Progenitor cell of endocrine pancreas (in vitro differentiated cells): ENCODE data around the gene TMCO6. TPM values are rescaled to one million over a fixed set of nuclear protein-coding genes. Genes with fewer than 3 reads are reported as not detected.
"Not testable (repeated sequence)": the region's sequence is repeated elsewhere in the genome, so short reads cannot be mapped to it uniquely, and the experiment has no call there.

Source experiments
- DNase-seq: peaks from one replicate; pipeline ENCODE4 v3.0.0; 2021; ENCODE audit warnings: low spot score; ENCODE audit not compliant: unreplicated experiment
- H3K27ac Mint-ChIP-seq: 2 replicates; pipeline ENCODE4 v1.8.0; 2021; ENCODE audit warnings: mild to moderate bottlenecking, moderate library complexity, mixed read lengths
- H3K27me3 Mint-ChIP-seq: 2 replicates; pipeline ENCODE4 v1.8.0; 2021; ENCODE audit warnings: mixed read lengths
- H3K36me3 Mint-ChIP-seq: 2 replicates; pipeline ENCODE4 v1.8.0; 2022; ENCODE audit warnings: mixed read lengths; ENCODE audit not compliant: insufficient read depth
- H3K4me1 Mint-ChIP-seq: 2 replicates; pipeline ENCODE4 v1.8.0; 2021; ENCODE audit warnings: low read depth, mixed read lengths
- H3K4me3 Mint-ChIP-seq: 2 replicates; pipeline ENCODE4 v1.8.0; 2021; ENCODE audit warnings: low read depth, mild to moderate bottlenecking, moderate library complexity, mixed read lengths
- H3K9me3 Mint-ChIP-seq: 2 replicates; pipeline ENCODE4 v1.8.0; 2021; ENCODE audit warnings: low read depth, mixed read lengths
- CTCF ChIP-seq: fragments of 200-600 bp; sonication (generic); IDR thresholded peaks from one replicate; pipeline ENCODE4 v1.5.0; 2021; ENCODE audit warnings: antibody characterized with exemption, mild to moderate bottlenecking; ENCODE audit not compliant: unreplicated experiment
- long read RNA-seq: library from polyadenylated mRNA; unstranded; transcript quantifications from one replicate; pipeline ENCODE4 v2.0.0, GENCODE V29; 2020
- total RNA-seq: library from RNA; stranded (reverse); gene quantifications from 2 replicates; pipeline ENCODE4 v1.2.1, GENCODE V29; 2021

Gene TMCO6
- 25.9 and 27.5 TPM in 2 replicates for total RNA-seq
- long read RNA-seq, partial matches to known transcripts = 3 of 10 reads
- long read RNA-seq, other reads (novel, unspliced or antisense) = 6 of 10 reads

GRCh38 chr5:140639148-140639981 lies at the start of gene TMCO6:
TSS of gene TMCO6 (plus strand) at chr5:140639451. CDS start at chr5:140639528, 77 bp downstream.
- Mint-ChIP-seq H3K27me3 (no peaks in the 10 kb centered on the region), H3K36me3 (peaks cover 3% of the 10 kb centered on the region), H3K4me1 (peaks cover 10% of the 10 kb centered on the region), H3K27ac (peak within 1 kb of the TSS; percentile 87), H3K9me3 (peaks cover 10% of the 10 kb centered on the region), H3K4me3 (peak within 1 kb of the TSS; percentile 75)
- TF ChIP-seq CTCF = peak; percentile 60
- DNase-seq = peak; percentile 89

- H3K4me1 Mint-ChIP-seq = no peaks in the 10 kb centered on the region
- H3K27me3 Mint-ChIP-seq = peaks cover 3% of the 10 kb centered on the region
- no peak for DNase-seq
- no peak overlapping the region for H3K27ac Mint-ChIP-seq
- H3K36me3 Mint-ChIP-seq = no peaks in the 10 kb centered on the region
- TF ChIP-seq CTCF = no peak
- no peak overlapping the region for H3K4me3 Mint-ChIP-seq
- no peaks in the 10 kb centered on the region for H3K9me3 Mint-ChIP-seq
These were observed 48.4 kb upstream of the TMCO6 start for GRCh38 chr5:140590861-140591260.

- no peaks in the 10 kb centered on the region for H3K4me1 Mint-ChIP-seq
- no peaks in the 10 kb centered on the region for H3K36me3 Mint-ChIP-seq
- no peaks in the 10 kb centered on the region for H3K9me3 Mint-ChIP-seq
- no peak for TF ChIP-seq CTCF
- no peak overlapping the region for H3K27ac Mint-ChIP-seq
- H3K4me3 Mint-ChIP-seq = no peak overlapping the region
- peaks cover 3% of the 10 kb centered on the region for H3K27me3 Mint-ChIP-seq
- no peak for DNase-seq
These were observed 47.4 kb upstream of the TMCO6 start for GRCh38 chr5:140591747-140592372.

GRCh38 chr5:140593070-140593469 lies 46.2 kb upstream of the TMCO6 start:
- not testable (repeated sequence) for H3K4me1 Mint-ChIP-seq, H3K9me3 Mint-ChIP-seq, H3K27me3 Mint-ChIP-seq, H3K36me3 Mint-ChIP-seq, DNase-seq
- Mint-ChIP-seq H3K27ac (peak overlapping the region; percentile 94), H3K4me3 (peak overlapping the region; percentile 74)

- no peaks in the 10 kb centered on the region for H3K36me3 Mint-ChIP-seq
- H3K9me3 Mint-ChIP-seq = no peaks in the 10 kb centered on the region
- H3K27me3 Mint-ChIP-seq = peaks cover 3% of the 10 kb centered on the region
- no peak for DNase-seq
- no peak overlapping the region for H3K4me3 Mint-ChIP-seq
- no peaks in the 10 kb centered on the region for H3K4me1 Mint-ChIP-seq
- no peak overlapping the region for H3K27ac Mint-ChIP-seq
- TF ChIP-seq CTCF = no peak
These were observed 45.1 kb upstream of the TMCO6 start for GRCh38 chr5:140594169-140594568.
